GM18517 (cell line): ENCODE measurements around the gene CYP3A5.
"Not testable (repeated sequence)": the region's sequence is repeated elsewhere in the genome, so short reads cannot be mapped to it uniquely, and the experiment has no call there.

Source experiments
- ATAC-seq: cut with Tn5 transposase; IDR thresholded peaks from one replicate; pipeline ENCODE4 v1.9.1; 2021; ENCODE audit warnings: mild to moderate bottlenecking, moderate library complexity; ENCODE audit not compliant: unreplicated experiment

CYP3A5 gene

GRCh38 chr7:99679400-99680191 is at the start of gene CYP3A5:
TSS of gene CYP3A5 (minus strand) at chr7:99679996. CDS start at chr7:99679896, 100 bp downstream.
- no peak for ATAC-seq

GRCh38 chr7:99728615-99729014 is 48.8 kb upstream of the CYP3A5 start:
- ATAC-seq, result no peak

GRCh38 chr7:99723201-99723600 is 43.4 kb upstream of the CYP3A5 start:
- not testable (repeated sequence) for ATAC-seq

GRCh38 chr7:99720800-99721595 is 41.2 kb upstream of the CYP3A5 start:
- no peak for ATAC-seq

- ATAC-seq, result no peak
Measured at GRCh38 chr7:99719996-99720769, 40.4 kb upstream of the CYP3A5 start.

GRCh38 chr7:99713995-99714570 is 34.3 kb upstream of the CYP3A5 start:
- ATAC-seq, result no peak

- ATAC-seq, result no peak
Measured at GRCh38 chr7:99709838-99710578, 30.2 kb upstream of the CYP3A5 start.

GRCh38 chr7:99709260-99709659 is 29.5 kb upstream of the CYP3A5 start:
- no peak for ATAC-seq

GRCh38 chr7:99707096-99707495 is 27.3 kb upstream of the CYP3A5 start:
- no peak for ATAC-seq

- no peak for ATAC-seq
Measured at GRCh38 chr7:99699946-99700345, 20.1 kb upstream of the CYP3A5 start.

GRCh38 chr7:99698867-99699730 is 19.3 kb upstream of the CYP3A5 start:
- ATAC-seq, result not testable (repeated sequence)

GRCh38 chr7:99694912-99695304 is 15.1 kb upstream of the CYP3A5 start:
- ATAC-seq, result no peak

GRCh38 chr7:99694201-99694911 is 14.6 kb upstream of the CYP3A5 start:
- ATAC-seq, result no peak

GRCh38 chr7:99693427-99694200 is 13.8 kb upstream of the CYP3A5 start:
- no peak for ATAC-seq

GRCh38 chr7:99693100-99693426 is 13.3 kb upstream of the CYP3A5 start:
- no peak for ATAC-seq

- ATAC-seq, result not testable (repeated sequence)
Measured at GRCh38 chr7:99692563-99692962, 12.8 kb upstream of the CYP3A5 start.

- ATAC-seq, result not testable (repeated sequence)
Measured at GRCh38 chr7:99691658-99692057, 11.9 kb upstream of the CYP3A5 start.

- ATAC-seq, result not testable (repeated sequence)
Measured at GRCh38 chr7:99690918-99691317, 11.1 kb upstream of the CYP3A5 start.
